HEK293 (cell line): Measurements from ENCODE around the gene DIDO1.
A peak's percentile ranks its signal among the peaks of the same experiment; 100 is the strongest.

Source experiments
- ATF2 ChIP-seq: fragments of 450-650 bp; formaldehyde crosslinking; IDR thresholded peaks from 2 replicates; pipeline ENCODE4 v1.5.1; 2016; ENCODE audit warnings: missing biosample characterization, missing genetic modification characterization, low read depth
- CTCF ChIP-seq: fragments of 450-650 bp; formaldehyde crosslinking; IDR thresholded peaks from 2 replicates; pipeline ENCODE4 v1.5.1; 2016; ENCODE audit warnings: missing biosample characterization, missing genetic modification characterization
- REST ChIP-seq: fragments of 450-650 bp; formaldehyde crosslinking; IDR thresholded peaks from 2 replicates; pipeline ENCODE4 v1.5.1; 2016; ENCODE audit warnings: missing biosample characterization, missing genetic modification characterization
- SP7 ChIP-seq: fragments of 450-650 bp; formaldehyde crosslinking; IDR thresholded peaks from 2 replicates; pipeline ENCODE4 v1.5.1; 2016; ENCODE audit warnings: missing biosample characterization, missing genetic modification characterization
- ZBTB7A ChIP-seq: fragments of 450-650 bp; formaldehyde crosslinking; IDR thresholded peaks from 2 replicates; pipeline ENCODE4 v1.5.1; 2016; ENCODE audit warnings: low read depth, missing biosample characterization, missing genetic modification characterization
- ZFHX2 ChIP-seq: fragments of 450-650 bp; formaldehyde crosslinking; conservative IDR thresholded peaks from 2 replicates; pipeline ENCODE4 v1.5.1; 2016; ENCODE audit warnings: missing biosample characterization, missing genetic modification characterization
- ZNF292 ChIP-seq: fragments of 450-650 bp; formaldehyde crosslinking; IDR thresholded peaks from 2 replicates; pipeline ENCODE4 v1.5.1; 2016; ENCODE audit warnings: low read depth, missing biosample characterization, missing genetic modification characterization, borderline replicate concordance
- ZNF416 ChIP-seq: fragments of 450-650 bp; formaldehyde crosslinking; IDR thresholded peaks from 2 replicates; pipeline ENCODE4 v1.5.1; 2016; ENCODE audit warnings: missing biosample characterization, missing genetic modification characterization
- ZNF560 ChIP-seq: fragments of 450-650 bp; formaldehyde crosslinking; IDR thresholded peaks from 2 replicates; pipeline ENCODE4 v1.5.1; 2017; ENCODE audit warnings: missing biosample characterization, missing genetic modification characterization, borderline replicate concordance
- ZNF776 ChIP-seq: fragments of 450-650 bp; formaldehyde crosslinking; IDR thresholded peaks from 2 replicates; pipeline ENCODE4 v1.5.0; 2017; ENCODE audit warnings: missing biosample characterization, missing genetic modification characterization, borderline replicate concordance

- no peak for TF ChIP-seq ZNF560 (tag by site-specific recombination)
- peak; percentile 91 for TF ChIP-seq CTCF (tag by site-specific recombination)
- TF ChIP-seq REST (tag by site-specific recombination), result no peak
- TF ChIP-seq ATF2, result no peak
- no peak for TF ChIP-seq ZNF416 (tag by site-specific recombination)
- no peak for TF ChIP-seq ZBTB7A
- no peak for TF ChIP-seq ZNF292
- no peak for TF ChIP-seq ZNF776 (tag by site-specific recombination)
- peak; percentile 58 for TF ChIP-seq ZFHX2 (tag by site-specific recombination)
- peak; percentile 44 for TF ChIP-seq SP7 (tag by site-specific recombination)
These were observed 26.1 kb downstream of the DIDO1 start for GRCh38 chr20:62900052-62900691.
